Glomerular visceral epithelial cell (primary cell): ENCODE results near the gene SLC66A2.
"Not testable (repeated sequence)": the region's sequence is repeated elsewhere in the genome, so short reads cannot be mapped to it uniquely, and the experiment has no call there.

Source experiments
- DNase-seq: peaks from one replicate; pipeline ENCODE4 v3.0.0-alpha.2; 2016; ENCODE audit errors: extremely low spot score

SLC66A2 gene

DNA sequence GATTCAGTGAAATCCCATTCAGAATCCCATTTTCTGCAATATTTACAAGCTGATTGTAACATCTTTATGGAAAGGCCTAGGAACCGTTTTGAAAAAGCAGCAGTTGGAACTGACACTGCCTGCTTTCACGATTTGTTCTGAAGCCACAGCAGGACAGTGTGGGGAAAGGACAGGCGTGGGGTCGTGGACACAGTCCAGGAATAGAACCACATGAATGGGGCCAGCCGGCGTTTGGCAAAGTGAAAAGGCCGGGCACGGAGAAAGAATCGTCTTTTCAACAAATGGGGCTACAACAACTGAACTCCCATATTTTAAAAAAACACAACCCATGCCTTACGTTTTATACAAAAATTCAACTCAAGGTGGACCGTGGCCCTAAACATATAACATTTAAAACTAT, 69.8 kb downstream of the SLC66A2 start:
- DNase-seq, result no peak

DNA sequence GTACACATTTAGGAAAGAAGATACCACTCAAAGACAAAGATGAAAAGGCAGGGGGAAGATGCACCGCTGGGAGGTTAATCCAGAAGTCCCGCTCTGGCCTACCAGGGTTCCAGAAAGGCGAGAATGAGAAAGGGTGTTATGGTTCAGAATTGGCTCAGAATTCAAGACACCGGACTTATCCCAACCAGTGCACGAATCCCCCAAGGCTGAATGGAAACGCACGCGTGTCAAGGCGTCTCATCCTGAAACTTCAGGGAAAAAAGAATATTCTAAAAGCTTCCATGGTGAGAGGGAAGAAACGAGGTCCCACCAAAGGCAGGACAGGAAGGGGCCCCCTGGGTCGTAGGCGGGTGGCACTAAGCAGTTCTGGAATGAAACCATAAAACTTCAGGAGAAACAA, 71.9 kb downstream of the SLC66A2 start:
- no peak for DNase-seq

DNA sequence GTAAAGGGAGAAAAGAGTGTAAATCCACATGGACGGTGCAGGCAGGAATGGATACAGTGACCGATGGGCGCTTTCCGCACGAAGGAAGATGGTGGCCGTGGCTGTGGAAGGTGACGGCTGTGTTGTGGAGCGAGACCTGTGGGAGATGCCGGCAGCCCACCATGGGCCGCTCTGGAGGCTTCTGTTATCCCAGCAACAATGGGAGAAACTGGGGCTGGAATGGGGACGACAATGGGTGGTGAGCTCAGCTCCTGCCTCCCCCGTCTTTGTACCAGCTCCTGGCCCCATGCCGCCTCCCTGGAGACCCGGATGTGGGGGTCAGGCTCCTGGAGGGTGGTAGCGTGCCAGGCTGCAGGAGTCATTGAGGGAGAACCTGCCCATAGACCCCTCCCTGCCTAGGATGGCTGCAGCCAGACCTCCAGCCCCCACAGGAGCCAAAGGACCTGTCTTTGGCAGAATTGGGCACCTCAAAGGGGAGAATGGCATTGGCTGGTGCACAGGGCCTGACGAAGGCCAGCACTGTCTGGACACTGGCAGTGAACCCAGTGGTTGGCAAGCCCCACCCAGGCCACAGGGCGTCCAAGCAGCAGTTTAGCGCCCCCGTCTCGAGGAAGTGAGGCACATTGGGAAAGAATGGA, 72.6 kb downstream of the SLC66A2 start:
- DNase-seq, result no peak

DNA sequence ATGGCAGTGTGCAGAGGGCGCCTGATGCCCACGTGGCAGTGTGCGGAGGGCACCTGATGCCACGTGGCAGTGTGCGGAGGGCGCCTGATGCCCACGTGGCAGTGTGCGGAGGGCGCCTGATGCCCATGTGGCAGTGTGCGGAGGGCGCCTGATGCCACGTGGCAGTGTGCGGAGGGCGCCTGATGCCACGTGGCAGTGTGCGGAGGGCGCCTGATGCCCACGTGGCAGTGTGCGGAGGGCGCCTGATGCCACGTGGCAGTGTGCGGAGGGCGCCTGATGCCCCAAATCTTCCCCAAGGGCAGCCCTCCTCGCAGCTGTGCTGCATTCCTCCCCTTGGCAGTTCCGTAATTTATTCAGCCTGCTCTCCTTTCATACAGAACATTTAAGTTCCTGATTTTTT, 73.2 kb downstream of the SLC66A2 start:
- not testable (repeated sequence) for DNase-seq

DNA sequence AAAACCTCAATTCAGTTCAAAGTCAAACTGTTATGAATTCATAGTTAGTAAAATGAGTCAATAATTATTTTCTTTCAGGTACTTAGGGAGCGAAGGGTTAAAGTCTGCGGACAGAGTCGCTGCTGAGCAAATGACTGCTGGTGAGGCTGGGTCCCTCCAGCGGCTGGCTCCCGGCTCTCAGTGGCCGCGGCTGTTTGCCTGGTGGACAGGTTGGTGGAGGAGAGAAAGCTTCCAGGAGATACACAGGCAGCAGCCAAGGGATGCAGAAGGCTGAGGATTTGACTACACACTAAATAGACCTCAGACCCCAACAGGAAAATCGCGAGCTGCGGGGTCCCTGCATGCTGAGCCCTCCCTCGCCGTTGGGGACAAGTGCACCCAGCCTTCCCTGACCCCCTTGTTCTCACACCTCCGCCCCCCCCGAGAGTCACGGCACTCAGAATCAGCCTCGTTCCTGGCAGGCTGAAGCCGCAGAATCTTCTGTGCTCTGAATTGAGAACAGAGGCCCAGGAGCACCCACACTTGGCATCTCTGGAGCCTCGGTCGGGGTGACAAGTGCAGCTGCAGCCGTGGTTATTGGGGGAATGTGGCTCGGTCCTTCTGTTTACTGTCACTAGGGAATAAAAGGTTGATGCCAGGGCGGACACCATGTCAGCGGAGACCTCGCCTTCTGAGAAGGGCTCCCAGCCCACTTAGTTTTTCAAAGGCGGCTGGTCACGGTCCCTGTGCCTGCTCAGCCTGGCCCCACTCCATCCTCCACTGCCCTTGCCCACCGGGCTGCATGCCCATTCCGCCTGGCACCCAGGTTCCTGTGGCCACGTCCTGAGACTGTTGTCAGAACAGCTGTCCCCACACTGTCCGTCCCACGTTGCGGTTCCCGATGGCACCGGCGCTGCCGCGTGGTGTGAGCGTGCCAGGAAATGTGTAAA, 74.0 kb downstream of the SLC66A2 start:
- DNase-seq, result no peak

DNA sequence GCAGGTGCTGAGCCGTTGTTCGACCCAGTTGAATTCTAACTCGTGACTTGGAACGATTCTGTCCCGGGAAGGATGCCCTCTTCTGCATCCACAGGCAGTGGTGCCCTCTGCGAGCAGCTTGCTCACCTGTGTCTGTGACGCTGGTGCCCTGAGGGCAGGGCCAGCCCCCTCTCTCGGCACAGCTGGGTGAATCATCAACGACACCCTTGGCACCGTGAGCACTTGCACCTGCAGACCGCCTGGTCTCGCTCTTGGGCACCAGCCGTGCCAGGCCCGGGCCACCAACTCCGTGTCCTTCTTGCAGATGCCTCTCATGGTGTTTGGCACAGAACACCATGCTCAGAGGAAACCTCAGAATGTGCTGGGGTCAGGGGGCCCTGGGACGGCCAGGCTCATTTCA, 75.0 kb downstream of the SLC66A2 start:
- DNase-seq, result no peak

DNA sequence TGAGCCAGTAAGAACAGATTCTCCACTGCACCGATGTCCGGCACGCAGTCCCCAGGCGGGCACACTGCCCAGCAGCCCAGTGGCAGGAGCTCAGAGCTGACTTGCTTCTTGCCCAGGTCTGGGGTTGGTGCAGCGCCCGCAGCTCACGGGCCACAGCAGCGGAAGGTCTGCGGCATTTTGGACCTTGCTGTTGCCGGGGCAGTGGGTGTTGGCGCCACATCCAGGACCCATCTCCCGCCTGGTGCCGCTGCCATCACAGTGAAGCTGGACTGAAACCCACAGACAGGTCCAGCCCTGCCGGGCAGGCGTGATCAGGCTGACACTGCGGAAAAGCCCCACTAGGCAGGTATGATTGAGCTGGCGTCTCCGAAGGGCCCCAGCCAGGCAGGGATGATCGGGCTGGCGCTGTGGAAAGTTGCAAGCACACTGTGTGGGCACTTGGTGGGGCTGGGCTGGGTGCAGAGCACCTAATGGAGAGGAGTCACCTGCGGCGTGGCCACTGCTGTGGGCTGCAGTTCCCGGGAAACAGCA, 75.5 kb downstream of the SLC66A2 start:
- DNase-seq, result no peak

DNA sequence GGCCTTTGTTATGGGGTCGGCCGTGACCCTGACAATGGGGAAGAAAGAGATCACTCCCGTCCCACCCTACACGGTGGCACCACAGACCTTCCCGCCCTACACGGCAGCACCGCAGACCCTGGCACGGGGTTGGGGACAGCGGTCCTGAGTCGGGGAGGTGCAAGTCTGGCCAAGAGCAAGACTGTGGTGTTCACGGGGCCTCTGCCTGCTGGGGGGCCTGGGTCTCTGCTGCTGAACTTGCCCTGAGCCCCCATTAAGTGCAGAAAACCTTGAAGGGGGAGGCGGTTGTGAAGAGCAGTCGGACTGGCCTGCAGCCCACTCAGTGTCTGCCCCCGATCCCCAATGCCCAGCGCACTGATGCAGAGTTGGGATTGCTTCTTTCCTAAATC, 75.9 kb downstream of the SLC66A2 start:
- DNase-seq, result no peak

DNA sequence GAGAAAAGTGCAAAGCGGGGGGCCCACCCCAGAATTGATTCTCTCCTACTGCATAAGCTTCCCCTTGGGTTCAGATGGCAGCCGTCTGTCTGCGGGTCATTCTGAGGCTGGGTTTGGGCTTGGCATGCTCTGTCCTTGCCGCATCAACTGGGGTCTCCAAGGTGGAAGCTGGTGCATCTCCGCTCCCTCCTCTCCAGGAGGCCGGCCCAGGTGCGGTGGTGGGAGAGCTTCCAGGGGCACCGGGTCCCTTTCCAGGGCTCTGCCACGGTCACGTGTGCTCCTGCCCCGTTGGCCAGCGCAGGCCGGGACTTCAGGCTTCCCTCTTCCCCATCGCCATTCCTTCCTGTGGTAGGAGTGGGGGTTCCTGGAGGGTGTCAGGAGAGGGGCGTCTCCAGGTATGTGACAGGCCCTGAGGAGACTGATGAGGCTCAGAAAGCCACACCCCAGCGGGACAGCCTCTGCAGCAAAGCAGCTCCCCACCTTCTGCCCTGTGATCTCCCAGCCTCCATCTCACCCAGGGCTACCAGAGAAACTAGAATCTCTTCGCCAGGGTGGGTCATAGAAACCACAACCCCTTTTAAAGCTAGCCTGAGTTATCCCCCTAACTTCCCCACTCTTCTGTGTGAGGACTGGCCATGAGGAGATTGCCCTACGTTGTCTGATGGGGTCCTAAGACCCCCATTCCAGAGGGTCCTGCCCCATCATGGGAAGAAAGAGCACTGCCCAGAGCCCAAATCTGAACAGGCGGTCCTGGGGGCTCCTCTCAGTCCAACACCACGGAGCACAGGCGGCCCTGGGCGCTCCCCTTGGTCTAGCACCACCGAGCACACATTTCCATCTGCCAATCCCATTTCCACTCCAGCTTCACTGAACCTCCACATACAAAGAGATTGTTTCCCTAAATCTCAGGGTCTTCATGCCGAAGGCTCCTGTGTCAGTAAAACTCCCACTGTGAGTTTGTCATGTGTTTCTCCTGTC, 76.6 kb downstream of the SLC66A2 start:
- no peak for DNase-seq

DNA sequence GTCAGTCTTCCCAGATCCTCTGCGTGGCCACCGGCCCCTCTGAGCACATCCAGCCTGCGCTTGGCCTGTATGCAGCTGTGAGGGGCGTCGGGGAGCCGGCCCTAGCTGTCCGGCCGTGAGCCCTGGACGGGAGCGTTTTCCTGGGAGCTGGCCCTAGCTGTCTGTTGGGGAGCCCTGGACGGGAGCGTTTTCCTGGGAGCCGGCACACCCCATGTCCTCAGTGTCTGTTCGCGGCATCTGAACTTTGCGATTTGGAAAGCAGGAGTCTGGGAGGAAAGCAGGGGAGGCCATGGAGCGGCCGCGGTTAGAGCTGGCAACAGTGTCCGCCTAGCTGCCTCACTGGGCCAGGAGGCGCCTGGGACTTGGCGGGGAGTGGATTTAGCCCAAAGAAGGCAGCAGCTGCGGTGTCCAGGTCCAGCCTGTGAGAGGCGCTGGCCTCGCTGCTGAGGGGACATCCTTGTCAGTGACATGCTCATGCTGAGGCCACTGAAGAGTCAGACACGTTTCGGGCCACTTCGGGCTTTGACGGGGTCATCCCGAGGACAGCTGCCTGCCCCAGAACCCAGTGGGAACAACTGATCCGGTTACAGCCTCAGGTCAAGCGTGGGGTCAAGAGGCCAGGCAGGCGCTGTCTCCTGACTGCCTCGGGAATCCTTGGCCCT, 77.9 kb downstream of the SLC66A2 start:
- no peak for DNase-seq

- DNase-seq, result no peak
Measured at GRCh38 chr18:79872527-79873444, 78.7 kb downstream of the SLC66A2 start.

DNA sequence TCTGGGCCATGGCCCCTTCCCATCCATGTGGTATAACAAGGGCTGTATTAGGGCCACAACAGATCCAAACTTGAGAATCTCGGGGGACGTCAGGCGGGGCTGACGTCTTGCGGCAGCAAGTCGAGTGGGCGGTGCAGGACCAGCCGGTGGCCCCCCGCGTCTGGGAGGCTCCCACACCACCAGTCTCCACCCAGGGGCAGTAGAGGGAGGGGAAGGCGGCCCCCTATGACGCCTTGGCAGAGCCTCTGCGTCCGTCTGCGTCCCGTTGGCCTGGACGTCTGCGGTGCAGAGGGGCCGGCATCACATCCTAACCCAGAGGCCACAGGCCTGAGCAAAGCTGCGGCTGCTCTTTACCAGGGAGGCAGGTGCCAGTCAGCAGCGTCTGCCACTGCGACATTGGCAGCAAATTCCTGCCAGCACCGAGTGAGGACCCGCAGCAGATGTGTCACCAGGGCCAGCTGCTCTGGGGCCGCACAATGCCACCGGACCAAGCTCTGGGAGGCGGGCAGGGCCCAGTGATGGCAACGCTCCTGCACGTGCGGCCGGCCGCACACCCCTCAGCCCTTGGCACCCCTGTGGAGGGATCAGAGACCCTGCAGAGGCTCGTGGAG, 79.9 kb downstream of the SLC66A2 start:
- no peak for DNase-seq

DNA sequence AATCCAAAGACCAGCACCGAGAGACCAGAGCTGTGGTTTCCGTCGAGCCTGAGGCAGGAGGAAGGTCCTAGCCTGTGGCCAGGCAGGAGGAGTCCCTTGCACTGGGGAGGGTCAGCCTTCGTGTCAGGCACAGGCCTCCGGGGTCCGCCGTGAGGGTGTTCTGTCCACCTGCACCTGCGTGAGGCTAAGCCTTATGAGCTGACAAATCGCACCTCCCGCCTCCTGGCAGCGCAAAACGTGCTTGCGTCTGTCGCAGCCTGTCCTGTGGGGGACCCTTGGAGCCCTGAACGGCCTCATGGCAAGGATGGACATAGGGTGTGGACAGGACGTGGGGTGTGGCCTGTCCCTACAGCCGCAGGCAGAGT, 80.4 kb downstream of the SLC66A2 start:
- DNase-seq, result no peak

GRCh38 chr18:79870301-79871025, 81.0 kb downstream of the SLC66A2 start:
- DNase-seq, result no peak

GRCh38 chr18:79869591-79870300, 81.7 kb downstream of the SLC66A2 start:
- no peak for DNase-seq

GRCh38 chr18:79868811-79869541, 82.5 kb downstream of the SLC66A2 start:
- no peak for DNase-seq

DNA sequence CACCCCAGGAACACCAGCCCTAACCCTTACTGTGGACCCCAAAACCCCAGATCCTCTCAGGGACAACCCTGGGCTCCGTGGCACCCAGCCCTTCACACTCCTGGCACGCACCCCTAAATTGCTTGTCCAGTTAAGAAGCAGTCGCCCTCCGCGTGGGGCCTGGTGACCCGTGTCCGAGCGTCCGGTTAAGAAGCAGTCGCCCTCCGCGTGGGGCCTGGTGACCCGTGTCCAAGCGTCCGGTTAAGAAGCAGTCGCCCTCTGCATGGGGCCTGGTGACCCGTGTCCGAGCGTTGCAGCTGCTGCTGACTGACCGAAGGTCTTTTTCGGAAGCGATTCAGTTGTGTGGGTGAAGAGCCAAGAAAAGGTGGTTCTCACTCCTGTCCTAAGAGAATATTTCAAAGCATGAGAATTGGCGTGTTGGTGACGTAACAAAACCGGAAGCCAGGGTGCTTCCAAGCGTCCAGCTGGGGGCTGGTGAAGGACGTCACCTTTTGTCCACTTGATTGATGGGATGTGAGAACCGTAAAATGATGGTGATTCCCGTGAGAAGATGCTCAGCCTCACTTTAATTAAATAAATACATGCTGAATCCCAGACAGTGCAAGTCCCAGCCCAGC, 83.2 kb downstream of the SLC66A2 start:
- no peak for DNase-seq
